HepG2 (cell line): ENCODE measurements around the gene ACSS2. TPM values are rescaled to one million over a fixed set of nuclear protein-coding genes. Genes with fewer than 3 reads are reported as not detected.
A peak's percentile ranks its signal among the peaks of the same experiment; 100 is the strongest.

Source experiments
- ATAC-seq: fragments of 200-7000 bp; cut with Tn5 transposase; 3 replicates; pipeline ENCODE4 v1.9.1; 2020; ENCODE audit warnings: mild to moderate bottlenecking, moderate library complexity
- BruUV-seq: library from RNA; stranded (reverse); fragments of 400-500 nt; replicated peaks from 2 replicates; lab custom pipeline; 2021; lab: Mats Ljungman, UMichigan
- CTCF ChIA-PET: fragments of 300-600 bp; formaldehyde crosslinking; extraction: SDS; loops from one replicate; lab custom pipeline; 2021; ENCODE audit warnings: low total read pairs, inconsistent platforms, low intra/inter-chr PET ratio; lab: Yijun Ruan, JAX
- POLR2A ChIA-PET: fragments of 350-600 bp; sonication (Branson Sonifier 250); formaldehyde crosslinking; loops from one replicate; lab custom pipeline; 2020; ENCODE audit warnings: antibody characterized with exemption, inconsistent platforms; lab: Yijun Ruan, JAX
- DNase-seq: peaks from one replicate; pipeline ENCODE4 v3.0.0-alpha.2; 2015; ENCODE audit warnings: low spot score
- FAIRE-seq: peaks from 3 replicates; lab custom pipeline; 2011; peaks lifted over from hg19 to GRCh38; lab: Jason Lieb, UNC
- H2AFZ ChIP-seq: one replicate; pipeline ENCODE4 v1.6.1; 2011; ENCODE audit warnings: low read length, inconsistent platforms
- H3K27ac ChIP-seq: fragments of 300-600 bp; 3 replicates; pipeline ENCODE4 v1.8.0; 2011; ENCODE audit warnings: mixed run types, mild to moderate bottlenecking, mixed read lengths, low read length, inconsistent platforms; ENCODE audit not compliant: insufficient read depth; ENCODE audit errors: extremely low read length
- H3K27me3 ChIP-seq, 2 experiments: fragments of 200-600 bp in 1 of 2; 2 replicates in 1 of 2; 3 replicates in 1 of 2; pipeline versions ENCODE4 v1.6.0 to v1.8.0; 2011; ENCODE audit warnings: low read length in 2 of 2, mild to moderate bottlenecking in 2 of 2, moderate library complexity in 2 of 2, inconsistent platforms in 1 of 2; ENCODE audit not compliant: insufficient read depth in 2 of 2, control insufficient read depth in 1 of 2
- H3K36me3 ChIP-seq, 2 experiments: fragments of 200-600 bp in 1 of 2; replicated peaks in 1 of 2; 2 replicates in 1 of 2; 3 replicates in 1 of 2; pipeline versions ENCODE4 v1.5.1 to v1.8.0; 2011; ENCODE audit warnings: low read length in 2 of 2, inconsistent platforms in 1 of 2; ENCODE audit not compliant: insufficient read depth in 2 of 2, control insufficient read depth in 1 of 2
- H3K4me1 ChIP-seq: 2 replicates; pipeline ENCODE4 v1.5.1; 2012; ENCODE audit warnings: low read length, inconsistent platforms; ENCODE audit not compliant: insufficient read depth
- H3K4me2 ChIP-seq: 2 replicates; pipeline ENCODE4 v1.6.0; 2011; ENCODE audit warnings: low read depth, low read length, inconsistent platforms
- H3K4me3 ChIP-seq, 3 experiments: fragments of 200-600 bp in 1 of 3; sonication (generic), shearing (Covaris generic) in 1 of 3; replicated peaks in 1 of 3; 2 replicates each; pipeline ENCODE4 v1.5.1; 2011 to 2016; ENCODE audit warnings: low read length in 3 of 3, inconsistent platforms in 2 of 3, low read depth in 2 of 3, mild to moderate bottlenecking in 2 of 3, control low read depth in 1 of 3, mixed read lengths in 1 of 3; ENCODE audit not compliant: insufficient read depth in 1 of 3
- H3K79me2 ChIP-seq: one replicate; pipeline ENCODE4 v1.6.1; 2011; ENCODE audit warnings: low read length, inconsistent platforms; ENCODE audit not compliant: insufficient read depth
- H3K9ac ChIP-seq: 2 replicates; pipeline ENCODE4 v1.6.0; 2011; ENCODE audit warnings: mild to moderate bottlenecking, low read depth, low read length, inconsistent platforms; ENCODE audit not compliant: insufficient read depth
- H3K9me3 ChIP-seq: 2 replicates; pipeline ENCODE4 v1.5.1; 2012; ENCODE audit warnings: mild to moderate bottlenecking, low read length
- H4K20me1 ChIP-seq: 2 replicates; pipeline ENCODE4 v1.6.0; 2011; ENCODE audit warnings: inconsistent platforms, mild to moderate bottlenecking, low read length, moderate library complexity; ENCODE audit not compliant: insufficient read depth
- CEBPB ChIP-seq: IDR thresholded peaks from 2 replicates; pipeline ENCODE4 v1.6.1; 2011; ENCODE audit warnings: low read depth, low read length, improper control_type of control experiment, borderline replicate concordance
- CEBPG ChIP-seq: IDR thresholded peaks from 2 replicates; pipeline ENCODE4 v1.6.1; 2016
- CREB1 ChIP-seq, 2 experiments: fragments of 450-650 bp in 1 of 2; IDR thresholded peaks; 2 replicates each; pipeline ENCODE4 v1.6.1; 2016 to 2017; ENCODE audit warnings: control low read depth in 1 of 2, mild to moderate bottlenecking in 1 of 2, missing compliant biosample characterization in 1 of 2, missing genetic modification characterization in 1 of 2
- LCORL ChIP-seq, 2 experiments: fragments of 450-650 bp in 1 of 2; sonication (generic) in 1 of 2; formaldehyde crosslinking in 1 of 2; IDR thresholded peaks; 2 replicates each; pipeline versions ENCODE4 v1.5.0 to v1.6.1; 2017 to 2020; ENCODE audit warnings: antibody characterized with exemption in 1 of 2, missing genetic modification reagents in 1 of 2
- ONECUT2 ChIP-seq: sonication (generic); formaldehyde crosslinking; IDR thresholded peaks from 2 replicates; pipeline ENCODE4 v1.4.0; 2020; ENCODE audit warnings: missing genetic modification reagents
- PCBP2 ChIP-seq: fragments of 200-400 bp; formaldehyde crosslinking; optimal IDR thresholded peaks from 2 replicates; pipeline ENCODE3; 2018; ENCODE audit warnings: low read length, low read depth; ENCODE audit not compliant: poor library complexity, severe bottlenecking
- RARA ChIP-seq: IDR thresholded peaks from 2 replicates; pipeline ENCODE4 v1.6.1; 2016; ENCODE audit warnings: missing genetic modification reagents, missing compliant biosample characterization
- SMARCC2 ChIP-seq: fragments of 450-650 bp; IDR thresholded peaks from 2 replicates; pipeline ENCODE4 v1.6.1; 2017; ENCODE audit warnings: antibody characterized with exemption, mild to moderate bottlenecking
- SMC3 ChIP-seq: IDR thresholded peaks from 2 replicates; pipeline ENCODE4 v1.6.1; 2011; ENCODE audit warnings: low read length, improper control_type of control experiment
- SP4 ChIP-seq: sonication (generic); formaldehyde crosslinking; IDR thresholded peaks from 2 replicates; pipeline ENCODE4 v1.8.1; 2023; ENCODE audit warnings: mild to moderate bottlenecking, missing genetic modification reagents
- TEAD3 ChIP-seq: optimal IDR thresholded peaks from 2 replicates; pipeline ENCODE3; 2016; ENCODE audit warnings: borderline replicate concordance
- U2AF1 ChIP-seq: fragments of 200-400 bp; formaldehyde crosslinking; optimal IDR thresholded peaks from 2 replicates; pipeline ENCODE3; 2017; ENCODE audit warnings: mild to moderate bottlenecking, low read depth, low read length
- XRCC5 ChIP-seq: fragments of 200-400 bp; formaldehyde crosslinking; optimal IDR thresholded peaks from 2 replicates; pipeline ENCODE3; 2017; ENCODE audit warnings: mild to moderate bottlenecking, low read length
- ZNF629 ChIP-seq: sonication (generic); formaldehyde crosslinking; conservative IDR thresholded peaks from 2 replicates; pipeline ENCODE4 v1.5.0; 2020; ENCODE audit warnings: missing genetic modification reagents
- whole genome bisulfite sequencing: methylation state at CpG from one replicate; pipeline ENCODE4 v1.1.6; 2017; ENCODE audit warnings: low lambda C conversion rate; 5-methylcytosine and 5-hydroxymethylcytosine counted together
- in situ Hi-C: cut with HindIII; loops from 2 replicates; pipeline ENCODE4 v1.10.0; 2017; ENCODE audit warnings: low pct_unique_long_range_greater_than_20kb; ENCODE audit not compliant: extremely low pct_ligation_motif_present
- intact Hi-C: fragments of 100-400 bp; cut with micrococcal nuclease; formaldehyde crosslinking; loops from one replicate; pipeline ENCODE4 v1.10.0; 2022; ENCODE audit not compliant: unreplicated experiment
- polyA plus RNA-seq, 8 experiments: library from polyadenylated mRNA; depleted of rRNA in 3 of 8; stranded (reverse) in 7 of 8; unstranded in 1 of 8; fragments of >200 nt; fragmentation: Illumina TruSeq in 4 of 8; extraction: Trizol in 4 of 8; gene quantifications; 2 replicates each; pipeline versions ENCODE4 v1.2.1 to v1.2.3, GENCODE V29; 2011 to 2016; ENCODE audit warnings: low read depth in 4 of 8, missing spikeins in 1 of 8, mixed read lengths in 1 of 8; ENCODE audit not compliant: insufficient read depth in 1 of 8
- total RNA-seq, 5 experiments: library from RNA; depleted of rRNA; stranded (reverse); fragments of >200 nt; fragmentation: Illumina TruSeq; extraction: Trizol; gene quantifications; 2 replicates each; pipeline ENCODE4 v1.2.3, GENCODE V29; 2016; ENCODE audit warnings: low read depth in 1 of 5
- TF ChIP-seq, protein P1 (sequence below): sonication (generic); formaldehyde crosslinking; conservative IDR thresholded peaks from 2 replicates; pipeline ENCODE4 v1.4.0; 2020; ENCODE audit warnings: missing genetic modification reagents
- TF ChIP-seq, protein P2 (sequence below): sonication (generic); formaldehyde crosslinking; IDR thresholded peaks from 2 replicates; pipeline ENCODE4 v1.5.0; 2020; ENCODE audit warnings: missing genetic modification reagents
- TF ChIP-seq, protein P3 (sequence below): sonication (generic); formaldehyde crosslinking; IDR thresholded peaks from 2 replicates; pipeline ENCODE4 v1.4.0; 2020; ENCODE audit warnings: missing genetic modification reagents

Gene ACSS2
- total and polyA plus RNA-seq, 2 of the 13 experiments (the other 11 are each of a cell fraction or from before 2014, with no cell fraction given), result 72.8 to 89.7 TPM

DNA sequence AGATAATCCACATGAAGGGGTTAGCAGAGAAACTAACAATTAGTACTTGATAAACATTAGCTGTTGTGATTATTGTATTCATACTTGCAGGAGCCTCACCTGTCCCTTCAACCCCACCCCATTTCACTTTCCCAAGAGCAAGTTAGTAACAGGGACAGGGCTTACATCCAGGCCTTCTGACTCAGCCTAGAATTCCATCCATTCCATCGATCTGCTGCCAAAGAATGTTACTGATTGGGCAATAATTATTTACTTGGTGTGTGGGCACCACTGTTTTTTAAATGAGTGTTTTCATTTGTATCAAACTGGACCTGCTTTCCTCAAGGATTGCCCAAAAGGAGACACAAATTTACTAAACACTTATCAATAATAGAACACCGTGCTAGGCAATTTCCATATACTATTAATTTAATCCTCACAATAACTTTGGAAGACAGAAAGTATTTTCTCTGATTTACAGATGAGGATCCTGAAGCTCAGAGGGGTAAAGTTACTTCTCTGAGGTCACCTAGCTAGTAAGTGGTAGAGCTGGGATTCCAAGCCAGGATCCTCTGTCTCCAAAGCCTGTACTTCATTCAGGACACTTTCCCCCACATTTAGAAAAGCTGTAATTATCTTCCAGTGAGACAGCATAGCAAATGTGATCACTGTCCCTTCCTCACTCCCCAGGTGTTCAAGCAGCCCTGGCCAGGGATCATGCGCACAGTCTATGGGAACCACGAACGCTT lies 46.4 kb downstream of the ACSS2 start:
- H3K36me3 ChIP-seq, result peaks cover 16 to 75% of the 10 kb centered on the region in 2 experiments
- peak; percentile 73 for DNase-seq
- intact Hi-C loops (no loop called here), in situ Hi-C loops (no loop called here)
- ChIA-PET POLR2A (interaction anchor here (1.3 kb wide), 1 partner anchor 33 kb away, joined by 6 read pairs; the partner anchor contains the start of genes GSS and MYH7B), CTCF (no interaction called here)
- H3K4me2 ChIP-seq, result no peak overlapping the region
- no peaks in the 10 kb centered on the region for H4K20me1 ChIP-seq
- no peak for FAIRE-seq
- H3K27me3 ChIP-seq, result no peaks in the 10 kb centered on the region
- no peaks in the 10 kb centered on the region; the same call in 1 of the 2 replicates for H3K9me3 ChIP-seq
- H3K9ac ChIP-seq, result no peak overlapping the region
- BruUV-seq, result no TSS peak
- H3K4me3 ChIP-seq, result no peak overlapping the region
- H3K79me2 ChIP-seq, result no peaks in the 10 kb centered on the region
- ATAC-seq, result peak; percentile 43; the same call in 2 of the 3 replicates
- WGBS, result 83% methylated on average over 5 of the region's 5 CpGs
- H2AFZ ChIP-seq, result no peak overlapping the region
- H3K27ac ChIP-seq, result no peak overlapping the region
- peaks cover 6% of the 10 kb centered on the region; the same call in 1 of the 2 replicates for H3K4me1 ChIP-seq
- TF ChIP-seq SMC3 (peak; percentile 31; the same call in 1 of the 2 replicates), XRCC5 (no peak), PCBP2 (no peak), U2AF1 (no peak), ZNF629 (CRISPR knock-in tag) (no peak), CREB1 (IDR thresholded peaks at IDR 0.05) (no peak), CREB1 (CRISPR knock-in tag; IDR thresholded peaks at IDR 0.05) (0 out of 2 replicates have a peak, but pooled peaks have one; percentile 25), CEBPB (peak; percentile 94), LCORL (IDR thresholded peaks at IDR 0.05) (no peak), LCORL (CRISPR knock-in tag; IDR thresholded peaks at IDR 0.05) (peak; percentile 63; the same call in 1 of the 2 replicates), CEBPG (CRISPR knock-in tag) (peak; percentile 81), RARA (0 out of 2 replicates have a peak, but pooled peaks have one; percentile 16), TEAD3 (CRISPR knock-in tag) (peak; percentile 90), SP4 (no peak), ONECUT2 (peak; percentile 70; the same call in 1 of the 2 replicates), SMARCC2 (no peak)
- TF ChIP-seq, protein P1, sequence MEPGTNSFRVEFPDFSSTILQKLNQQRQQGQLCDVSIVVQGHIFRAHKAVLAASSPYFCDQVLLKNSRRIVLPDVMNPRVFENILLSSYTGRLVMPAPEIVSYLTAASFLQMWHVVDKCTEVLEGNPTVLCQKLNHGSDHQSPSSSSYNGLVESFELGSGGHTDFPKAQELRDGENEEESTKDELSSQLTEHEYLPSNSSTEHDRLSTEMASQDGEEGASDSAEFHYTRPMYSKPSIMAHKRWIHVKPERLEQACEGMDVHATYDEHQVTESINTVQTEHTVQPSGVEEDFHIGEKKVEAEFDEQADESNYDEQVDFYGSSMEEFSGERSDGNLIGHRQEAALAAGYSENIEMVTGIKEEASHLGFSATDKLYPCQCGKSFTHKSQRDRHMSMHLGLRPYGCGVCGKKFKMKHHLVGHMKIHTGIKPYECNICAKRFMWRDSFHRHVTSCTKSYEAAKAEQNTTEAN (CRISPR knock-in tag), result no peak
- TF ChIP-seq, protein P2, sequence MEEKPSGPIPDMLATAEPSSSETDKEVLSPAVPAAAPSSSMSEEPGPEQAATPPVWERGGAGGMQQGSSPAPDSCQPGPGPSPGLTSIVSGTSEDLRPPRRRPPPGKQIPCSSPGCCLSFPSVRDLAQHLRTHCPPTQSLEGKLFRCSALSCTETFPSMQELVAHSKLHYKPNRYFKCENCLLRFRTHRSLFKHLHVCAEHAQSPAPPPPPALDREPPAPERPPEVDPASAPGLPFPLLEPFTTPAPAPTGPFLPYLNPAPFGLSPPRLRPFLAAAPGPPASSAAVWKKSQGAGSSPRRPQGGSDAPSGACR (CRISPR knock-in tag), result 0 out of 2 replicates have a peak, but pooled peaks have one; percentile 39
- TF ChIP-seq, protein P3, sequence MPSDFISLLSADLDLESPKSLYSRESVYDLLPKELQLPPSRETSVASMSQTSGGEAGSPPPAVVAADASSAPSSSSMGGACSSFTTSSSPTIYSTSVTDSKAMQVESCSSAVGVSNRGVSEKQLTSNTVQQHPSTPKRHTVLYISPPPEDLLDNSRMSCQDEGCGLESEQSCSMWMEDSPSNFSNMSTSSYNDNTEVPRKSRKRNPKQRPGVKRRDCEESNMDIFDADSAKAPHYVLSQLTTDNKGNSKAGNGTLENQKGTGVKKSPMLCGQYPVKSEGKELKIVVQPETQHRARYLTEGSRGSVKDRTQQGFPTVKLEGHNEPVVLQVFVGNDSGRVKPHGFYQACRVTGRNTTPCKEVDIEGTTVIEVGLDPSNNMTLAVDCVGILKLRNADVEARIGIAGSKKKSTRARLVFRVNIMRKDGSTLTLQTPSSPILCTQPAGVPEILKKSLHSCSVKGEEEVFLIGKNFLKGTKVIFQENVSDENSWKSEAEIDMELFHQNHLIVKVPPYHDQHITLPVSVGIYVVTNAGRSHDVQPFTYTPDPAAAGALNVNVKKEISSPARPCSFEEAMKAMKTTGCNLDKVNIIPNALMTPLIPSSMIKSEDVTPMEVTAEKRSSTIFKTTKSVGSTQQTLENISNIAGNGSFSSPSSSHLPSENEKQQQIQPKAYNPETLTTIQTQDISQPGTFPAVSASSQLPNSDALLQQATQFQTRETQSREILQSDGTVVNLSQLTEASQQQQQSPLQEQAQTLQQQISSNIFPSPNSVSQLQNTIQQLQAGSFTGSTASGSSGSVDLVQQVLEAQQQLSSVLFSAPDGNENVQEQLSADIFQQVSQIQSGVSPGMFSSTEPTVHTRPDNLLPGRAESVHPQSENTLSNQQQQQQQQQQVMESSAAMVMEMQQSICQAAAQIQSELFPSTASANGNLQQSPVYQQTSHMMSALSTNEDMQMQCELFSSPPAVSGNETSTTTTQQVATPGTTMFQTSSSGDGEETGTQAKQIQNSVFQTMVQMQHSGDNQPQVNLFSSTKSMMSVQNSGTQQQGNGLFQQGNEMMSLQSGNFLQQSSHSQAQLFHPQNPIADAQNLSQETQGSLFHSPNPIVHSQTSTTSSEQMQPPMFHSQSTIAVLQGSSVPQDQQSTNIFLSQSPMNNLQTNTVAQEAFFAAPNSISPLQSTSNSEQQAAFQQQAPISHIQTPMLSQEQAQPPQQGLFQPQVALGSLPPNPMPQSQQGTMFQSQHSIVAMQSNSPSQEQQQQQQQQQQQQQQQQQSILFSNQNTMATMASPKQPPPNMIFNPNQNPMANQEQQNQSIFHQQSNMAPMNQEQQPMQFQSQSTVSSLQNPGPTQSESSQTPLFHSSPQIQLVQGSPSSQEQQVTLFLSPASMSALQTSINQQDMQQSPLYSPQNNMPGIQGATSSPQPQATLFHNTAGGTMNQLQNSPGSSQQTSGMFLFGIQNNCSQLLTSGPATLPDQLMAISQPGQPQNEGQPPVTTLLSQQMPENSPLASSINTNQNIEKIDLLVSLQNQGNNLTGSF (CRISPR knock-in tag), result no peak
